Endometrial microvascular endothelial cells (primary cell): ENCODE measurements around the gene NKX6-2. TPM values are rescaled to one million over a fixed set of nuclear protein-coding genes. Genes with fewer than 3 reads are reported as not detected.

Source experiments
- in situ Hi-C: cut with HindIII; loops from 2 replicates; pipeline ENCODE4 v1.10.0; 2017; ENCODE audit warnings: low sequenced_read_pairs, low pct_unique_long_range_greater_than_20kb; ENCODE audit errors: inconsistent ontology term
- total RNA-seq: library from RNA; depleted of rRNA; stranded (reverse); fragments of >200 nt; gene quantifications from one replicate; pipeline ENCODE4 v1.2.3, GENCODE V29; 2015; ENCODE audit errors: inconsistent ontology term

Gene NKX6-2
- total RNA-seq, 1 donor from 2014 or later: not detected

GRCh38 chr10:132766291-132766690 is 19.7 kb downstream of the NKX6-2 start:
- in situ Hi-C loops: no loop called here

GRCh38 chr10:132765435-132765834 is 20.5 kb downstream of the NKX6-2 start:
- in situ Hi-C loops: no loop called here

GRCh38 chr10:132764108-132764507 is 21.8 kb downstream of the NKX6-2 start:
- in situ Hi-C loops: no loop called here

- in situ Hi-C loops: no loop called here
Observed at GRCh38 chr10:132763545-132763944, 22.4 kb downstream of the NKX6-2 start.

- in situ Hi-C loops: no loop called here
Observed at GRCh38 chr10:132762267-132762666, 23.7 kb downstream of the NKX6-2 start.

GRCh38 chr10:132761395-132762060 is 24.4 kb downstream of the NKX6-2 start:
- in situ Hi-C loops: no loop called here

GRCh38 chr10:132758865-132759264 is 27.1 kb downstream of the NKX6-2 start:
- in situ Hi-C loops: no loop called here

GRCh38 chr10:132757171-132757570 is 28.8 kb downstream of the NKX6-2 start:
- in situ Hi-C loops: no loop called here

GRCh38 chr10:132756591-132756990 is 29.4 kb downstream of the NKX6-2 start:
- in situ Hi-C loops: no loop called here

- in situ Hi-C loops: no loop called here
Observed at GRCh38 chr10:132755166-132755711, 30.7 kb downstream of the NKX6-2 start.

- in situ Hi-C loops: no loop called here
Observed at GRCh38 chr10:132754071-132754470, 31.9 kb downstream of the NKX6-2 start.

GRCh38 chr10:132753596-132753995 is 32.4 kb downstream of the NKX6-2 start:
- in situ Hi-C loops: no loop called here

- in situ Hi-C loops: no loop called here
Observed at GRCh38 chr10:132752961-132753360, 33.0 kb downstream of the NKX6-2 start.

GRCh38 chr10:132752378-132752777 is 33.6 kb downstream of the NKX6-2 start:
- in situ Hi-C loops: no loop called here

GRCh38 chr10:132750936-132751335 is 35.0 kb downstream of the NKX6-2 start:
- in situ Hi-C loops: no loop called here

- in situ Hi-C loops: no loop called here
Observed at GRCh38 chr10:132749371-132749795, 36.6 kb downstream of the NKX6-2 start.

GRCh38 chr10:132748545-132749370 is 37.2 kb downstream of the NKX6-2 start:
- in situ Hi-C loops: no loop called here

GRCh38 chr10:132748135-132748534 is 37.8 kb downstream of the NKX6-2 start:
- in situ Hi-C loops: no loop called here

- in situ Hi-C loops: no loop called here
Observed at GRCh38 chr10:132746801-132747625, 38.9 kb downstream of the NKX6-2 start.
